SW 1271 (cell line): Measurements from ENCODE around the gene TEX35.

Source experiments
- DNase-seq, 2 experiments: peaks; one replicate each; lab custom pipeline; 2025; lab: John Stamatoyannopoulos, UW

Gene TEX35

GRCh38 chr1:178512566-178513277 is at the start of gene TEX35:
Gene TEX35, plus strand, starts transcription at chr1:178513109. Its CDS starts 80 bp downstream, at chr1:178513189.
- no peak for DNase-seq

DNA sequence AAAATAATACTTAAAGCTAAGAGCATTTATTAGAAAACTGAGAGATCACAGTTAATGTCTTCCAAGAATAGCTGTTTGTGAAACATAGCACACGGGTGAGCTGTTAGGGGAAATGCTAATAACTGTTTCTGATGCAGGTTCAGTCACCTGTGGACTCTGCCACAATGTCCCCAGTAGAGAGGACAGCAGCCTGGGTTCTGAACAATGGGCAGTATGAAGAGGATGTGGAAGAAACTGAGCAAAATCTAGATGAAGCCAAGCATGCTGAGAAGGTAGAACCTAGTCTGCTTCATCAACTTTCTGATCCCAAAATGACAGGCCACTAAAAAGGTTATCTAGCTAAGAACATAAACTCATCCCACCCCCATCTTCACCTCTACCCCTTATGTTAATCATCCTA is 48.8 kb upstream of the TEX35 start:
- no peak for DNase-seq

DNA sequence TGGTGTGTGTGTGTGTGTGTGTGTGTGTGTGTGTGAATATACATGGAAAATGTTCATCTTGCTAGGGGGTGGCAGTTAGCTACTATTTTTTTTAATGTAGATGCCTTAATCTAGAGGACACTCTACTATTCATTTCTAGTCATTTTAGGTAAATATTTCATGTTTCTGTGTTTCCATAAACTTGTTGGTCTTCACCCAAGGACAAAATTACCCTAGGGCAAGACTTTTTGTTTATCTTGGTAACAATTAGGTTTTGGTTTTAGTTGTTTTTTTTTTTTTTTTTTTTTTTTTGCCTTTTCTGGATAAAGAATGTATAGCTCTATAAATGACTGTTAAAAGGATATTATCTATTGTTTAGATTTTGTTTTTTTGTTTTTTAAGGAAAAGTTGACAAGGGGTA is 48.3 kb upstream of the TEX35 start:
- no peak for DNase-seq

DNA sequence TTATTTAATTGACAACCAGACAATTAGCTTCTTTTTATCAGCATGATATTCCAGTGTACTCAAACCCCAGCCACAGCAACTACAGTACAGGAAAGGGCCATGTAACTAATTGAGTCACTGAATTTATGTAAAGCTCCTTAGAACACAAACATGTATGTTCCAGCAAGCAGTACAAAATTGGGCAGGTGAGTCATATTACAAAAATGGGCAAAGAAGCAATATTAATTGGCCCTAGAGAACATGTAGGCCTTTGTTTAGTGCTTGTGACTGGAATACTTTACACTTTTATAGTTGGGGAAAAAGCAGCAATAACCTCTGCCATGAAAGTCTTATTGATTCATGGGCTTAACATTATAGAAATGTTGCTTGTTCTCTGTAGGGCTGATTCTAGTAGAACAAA is 47.9 kb upstream of the TEX35 start:
- no peak for DNase-seq

DNA sequence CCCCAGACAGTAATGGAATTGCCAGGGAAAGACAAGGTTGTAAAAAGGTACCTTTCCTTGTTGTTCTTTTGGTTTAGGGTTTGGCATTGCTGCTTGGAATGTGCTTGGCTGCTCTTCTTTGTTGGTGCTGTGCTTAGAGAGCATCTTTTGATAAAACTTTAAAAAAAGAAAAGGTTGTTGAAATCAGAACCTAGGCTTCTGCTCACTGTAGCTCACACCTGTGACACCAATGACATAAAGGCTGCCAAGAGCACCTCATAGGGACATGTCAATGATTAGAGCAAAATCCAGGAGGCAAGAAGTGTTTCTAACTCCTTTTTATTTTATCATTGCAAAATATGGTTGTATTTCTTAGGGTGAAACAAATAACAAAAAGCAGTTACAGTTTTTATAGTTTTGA is 45.1 kb upstream of the TEX35 start:
- DNase-seq, result no peak

DNA sequence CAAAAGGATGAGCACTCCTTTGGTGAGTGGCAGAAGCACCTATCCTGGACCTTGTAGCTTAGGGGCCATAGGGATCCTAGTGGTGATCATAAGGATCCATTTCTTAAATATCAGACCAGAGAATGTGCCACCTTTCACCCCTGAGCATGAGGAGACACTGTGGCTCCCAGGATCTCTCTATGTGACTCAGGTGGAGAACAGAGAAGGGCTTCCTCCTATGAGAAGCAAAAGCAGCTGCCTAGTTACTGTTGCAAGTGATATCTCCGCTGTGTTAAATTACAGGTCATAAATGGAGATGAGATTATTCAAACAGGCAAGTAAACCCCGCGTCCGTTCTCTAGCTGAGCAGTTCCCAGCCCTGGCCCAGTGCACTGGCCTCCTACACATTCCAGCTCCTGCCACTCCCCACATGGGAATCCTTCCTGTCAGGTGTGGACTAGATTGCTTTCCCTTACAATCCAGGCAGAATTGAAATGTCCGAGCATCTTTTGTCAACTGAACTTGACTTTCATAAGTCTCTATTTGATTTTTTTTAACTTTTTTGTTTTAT is 42.4 kb upstream of the TEX35 start:
- DNase-seq, result no peak

DNA sequence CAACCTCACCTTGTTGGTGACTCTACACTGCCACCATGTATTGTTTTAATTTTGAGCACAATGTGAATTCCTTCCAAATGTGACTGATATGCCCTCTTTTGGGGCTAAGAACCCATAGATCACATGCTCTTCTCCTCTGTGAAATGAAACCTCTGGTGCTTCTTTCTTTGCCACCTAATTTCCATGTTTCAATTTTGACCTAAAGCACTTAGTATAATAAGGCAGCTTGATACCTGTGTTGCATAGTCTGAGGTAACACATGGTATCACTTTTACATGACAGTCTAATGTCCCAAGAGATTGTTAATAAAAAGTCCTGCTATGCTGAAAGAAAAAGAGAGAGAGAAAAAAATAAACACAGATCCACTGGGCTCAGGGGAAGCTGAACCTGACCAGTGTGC is 40.4 kb upstream of the TEX35 start:
- no peak for DNase-seq

- DNase-seq, result no peak
Observed at GRCh38 chr1:178477373-178477772, 35.5 kb upstream of the TEX35 start.

GRCh38 chr1:178477841-178478240 is 35.1 kb upstream of the TEX35 start:
- no peak for DNase-seq

GRCh38 chr1:178483251-178483957 is 29.5 kb upstream of the TEX35 start:
- no peak for DNase-seq

DNA sequence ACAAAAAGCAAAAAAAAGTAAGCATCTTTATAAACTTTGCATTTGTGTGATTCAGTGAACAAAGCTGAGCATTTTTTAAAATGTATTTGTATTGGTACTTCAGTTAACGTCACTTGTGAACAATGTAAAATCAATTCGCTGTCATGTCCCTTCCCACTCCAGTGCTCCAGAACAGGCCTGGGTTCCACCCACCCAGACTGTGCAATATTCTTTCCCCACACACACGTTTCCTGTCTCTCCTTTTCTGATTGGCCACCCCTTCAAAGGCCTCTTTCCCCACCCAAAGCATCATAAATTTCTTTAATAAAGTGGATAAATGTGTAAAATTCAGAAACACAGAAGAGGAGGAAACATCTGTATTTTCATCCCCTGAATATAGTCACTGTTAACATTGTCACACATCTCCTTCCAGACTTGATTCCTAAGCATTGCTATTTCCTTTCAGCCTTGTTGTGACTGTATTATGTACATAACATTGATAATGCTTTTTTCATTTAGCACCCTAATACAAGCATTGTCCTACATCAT is 28.1 kb upstream of the TEX35 start:
- no peak for DNase-seq

DNA sequence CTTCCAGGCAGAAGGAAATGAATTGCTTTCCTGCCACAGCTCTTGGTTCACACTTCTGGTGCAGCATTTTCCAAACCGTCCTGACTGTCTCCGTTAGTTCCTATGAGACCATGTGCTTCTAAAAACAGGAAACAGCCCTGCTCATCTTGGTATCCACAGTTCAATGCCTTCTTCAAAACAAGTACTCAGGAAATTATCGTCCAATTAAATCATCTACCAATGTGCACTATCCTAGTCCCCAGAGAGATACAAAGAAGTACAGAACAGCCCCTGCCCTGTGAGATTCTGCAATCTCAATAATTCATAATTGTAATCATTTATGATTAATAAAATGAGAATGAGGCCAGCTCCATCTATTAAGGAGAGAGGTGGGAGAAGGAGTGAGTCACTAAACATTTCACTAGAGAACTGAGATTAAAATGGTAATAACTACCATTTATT is 27.3 kb upstream of the TEX35 start:
- DNase-seq, result no peak

DNA sequence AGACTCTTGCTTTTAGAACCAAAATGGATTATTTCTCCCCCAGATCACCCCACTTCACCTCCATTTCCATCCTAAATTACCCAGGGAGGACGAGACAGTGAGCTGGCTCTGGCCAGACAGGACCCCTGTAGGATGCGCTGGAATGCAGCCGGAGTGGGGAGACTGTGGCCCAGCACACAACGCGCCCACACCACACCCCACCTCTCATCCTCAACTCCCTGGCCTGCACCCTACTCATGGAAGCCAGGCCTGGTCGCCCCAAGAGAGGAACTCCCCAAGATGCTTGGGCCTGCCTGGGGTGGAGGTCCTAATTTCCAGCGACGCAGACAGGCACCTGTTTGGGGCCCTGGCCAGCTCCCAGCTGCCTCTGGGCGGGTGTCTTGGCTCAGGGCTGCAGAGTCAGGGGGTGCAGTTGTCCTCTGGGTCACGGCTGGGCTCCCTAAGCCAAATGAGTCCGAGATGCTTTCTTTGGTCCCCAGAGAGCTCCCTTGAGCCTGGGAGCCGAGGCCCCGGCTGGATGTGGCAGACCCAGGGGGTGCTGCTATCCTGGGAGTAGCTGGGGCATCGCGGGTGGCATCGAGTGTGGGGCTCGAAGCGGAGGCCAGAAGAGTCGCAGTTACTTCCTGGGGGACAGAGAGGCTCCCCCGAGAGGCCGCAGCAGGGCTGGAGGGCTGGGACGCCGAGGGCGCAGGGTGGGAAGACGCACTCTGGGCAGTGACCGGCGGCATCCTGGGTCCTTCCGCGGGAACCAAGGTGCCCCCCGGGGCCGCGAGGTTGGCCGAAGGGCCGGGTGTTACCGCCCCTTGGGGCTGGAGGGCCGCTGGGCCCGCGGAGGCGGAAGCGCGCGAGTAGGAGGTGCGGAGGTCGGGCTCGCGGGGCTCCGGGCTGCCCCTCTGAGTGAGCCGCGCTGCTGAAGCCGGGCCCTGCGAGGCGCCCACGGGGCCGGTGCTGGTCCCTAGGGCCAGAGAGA is 26.5 kb upstream of the TEX35 start:
- no peak for DNase-seq

DNA sequence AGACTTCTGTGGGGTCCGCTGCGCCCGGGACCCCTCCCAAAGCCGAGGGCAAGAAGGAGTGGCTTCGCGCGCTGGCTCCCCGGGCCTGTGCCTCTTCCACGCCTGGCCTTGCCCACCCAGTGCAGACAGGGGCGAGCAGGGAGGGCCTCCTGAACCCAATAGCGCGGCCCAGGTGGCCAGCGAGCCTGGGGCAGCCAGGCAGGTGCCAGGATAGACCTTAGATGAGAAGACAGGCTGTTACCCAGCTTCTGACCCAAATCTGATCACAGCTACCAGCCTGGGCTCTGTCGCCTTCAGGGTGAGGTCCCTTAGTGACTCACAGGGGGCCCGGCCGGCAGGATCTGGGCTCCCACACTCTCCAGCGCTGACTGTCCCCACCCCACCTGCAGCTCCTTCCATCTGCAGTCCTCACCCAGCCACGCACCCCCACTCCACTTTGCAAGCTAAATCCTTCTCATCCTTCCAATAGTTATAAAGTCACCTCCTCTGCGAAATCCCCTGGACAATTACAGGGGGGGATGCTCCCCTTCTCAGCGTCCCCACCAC is 25.8 kb upstream of the TEX35 start:
- DNase-seq, result no peak

GRCh38 chr1:178488393-178488792 is 24.5 kb upstream of the TEX35 start:
- no peak for DNase-seq

DNA sequence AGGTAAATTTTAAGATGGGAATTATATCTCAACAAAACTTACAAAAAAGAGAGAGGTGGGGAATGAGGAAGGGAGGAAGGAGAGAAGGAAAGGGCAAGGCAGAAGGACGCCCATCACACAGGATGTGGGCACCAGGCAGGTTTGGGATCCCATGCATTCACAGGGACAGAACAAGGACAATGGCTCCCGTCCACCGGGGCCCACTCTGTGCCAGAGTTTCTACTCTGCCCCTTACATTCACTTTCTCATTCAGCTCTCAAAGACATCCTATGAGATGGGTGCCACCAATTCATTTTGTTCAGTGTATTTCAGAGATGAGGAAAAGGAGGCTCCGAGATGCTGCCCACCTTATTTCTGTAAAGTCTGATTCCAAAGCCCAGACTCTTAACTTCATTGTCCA is 23.5 kb upstream of the TEX35 start:
- no peak for DNase-seq

GRCh38 chr1:178490136-178490535 is 22.8 kb upstream of the TEX35 start:
- no peak for DNase-seq

DNA sequence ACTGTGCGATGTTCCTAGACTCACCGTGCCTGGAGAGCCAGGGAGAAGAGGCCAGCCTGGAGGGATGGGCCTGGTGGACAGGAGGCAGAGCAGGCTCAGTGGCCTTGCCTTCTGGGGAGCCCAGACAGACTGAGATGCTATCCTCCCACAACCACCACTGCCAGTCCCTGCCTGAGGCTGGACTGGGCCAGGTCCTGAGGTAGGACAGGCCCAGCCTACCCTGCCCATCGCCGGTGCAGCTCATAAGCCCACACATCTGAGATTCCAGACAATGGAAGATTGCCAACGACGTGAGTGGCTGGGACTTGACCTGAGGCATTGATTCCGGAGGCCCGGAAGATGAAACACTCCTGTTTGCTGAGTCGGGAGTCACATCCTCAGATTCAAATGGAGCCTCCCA is 21.9 kb upstream of the TEX35 start:
- DNase-seq, result no peak

- DNase-seq, result no peak
Observed at GRCh38 chr1:178491721-178492120, 21.2 kb upstream of the TEX35 start.

DNA sequence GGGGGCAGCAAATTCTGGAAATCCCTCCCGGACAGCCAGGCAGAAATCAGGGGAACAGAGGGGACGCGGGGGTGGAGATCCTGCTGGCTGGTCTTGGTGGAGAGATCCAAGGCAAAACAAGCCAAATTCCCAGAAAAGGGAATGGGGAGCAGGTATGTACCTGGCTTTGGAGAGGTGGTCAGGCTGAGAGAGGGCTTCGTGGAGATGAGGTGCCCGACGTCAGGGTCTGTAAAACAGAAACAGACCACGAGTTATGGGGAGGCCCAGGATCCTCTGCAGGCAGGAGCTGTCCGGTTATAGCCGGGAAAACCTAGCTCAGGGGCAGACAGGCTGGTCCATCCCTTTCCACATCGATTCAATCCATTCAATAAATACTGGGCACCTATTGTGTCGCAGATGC is 20.6 kb upstream of the TEX35 start:
- no peak for DNase-seq

GRCh38 chr1:178493301-178493741 is 19.6 kb upstream of the TEX35 start:
- DNase-seq, result no peak

DNA sequence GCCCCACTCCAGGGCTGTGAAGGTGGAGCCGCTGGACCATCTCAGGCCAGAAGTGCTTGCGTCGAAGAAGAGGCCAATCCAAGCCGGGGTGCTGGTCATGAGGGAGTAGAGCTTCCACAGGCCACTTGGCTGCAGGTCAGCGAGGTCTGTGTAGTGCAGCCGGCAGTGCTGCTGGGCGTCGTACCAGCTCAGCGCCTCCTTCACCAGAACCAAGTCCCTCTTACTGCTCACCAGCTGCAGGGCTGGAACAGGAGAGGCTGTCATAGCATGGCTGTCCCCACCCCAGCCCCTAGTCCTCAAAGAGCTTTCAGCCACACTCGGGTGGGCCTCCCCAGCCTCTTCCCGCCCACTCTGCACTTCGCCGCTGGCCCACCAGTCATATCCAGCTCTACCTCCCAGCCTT is 18.3 kb upstream of the TEX35 start:
- no peak for DNase-seq
